HG02970 (cell line): ENCODE data around the gene STK26.
"Not testable (repeated sequence)": the region's sequence is repeated elsewhere in the genome, so short reads cannot be mapped to it uniquely, and the experiment has no call there.

Experiments
- ATAC-seq: cut with Tn5 transposase; IDR thresholded peaks from one replicate; pipeline ENCODE4 v1.9.1; 2021; ENCODE audit warnings: mild to moderate bottlenecking, moderate library complexity, moderate number of reproducible peaks; ENCODE audit not compliant: unreplicated experiment, low FRiP score

STK26 gene

DNA sequence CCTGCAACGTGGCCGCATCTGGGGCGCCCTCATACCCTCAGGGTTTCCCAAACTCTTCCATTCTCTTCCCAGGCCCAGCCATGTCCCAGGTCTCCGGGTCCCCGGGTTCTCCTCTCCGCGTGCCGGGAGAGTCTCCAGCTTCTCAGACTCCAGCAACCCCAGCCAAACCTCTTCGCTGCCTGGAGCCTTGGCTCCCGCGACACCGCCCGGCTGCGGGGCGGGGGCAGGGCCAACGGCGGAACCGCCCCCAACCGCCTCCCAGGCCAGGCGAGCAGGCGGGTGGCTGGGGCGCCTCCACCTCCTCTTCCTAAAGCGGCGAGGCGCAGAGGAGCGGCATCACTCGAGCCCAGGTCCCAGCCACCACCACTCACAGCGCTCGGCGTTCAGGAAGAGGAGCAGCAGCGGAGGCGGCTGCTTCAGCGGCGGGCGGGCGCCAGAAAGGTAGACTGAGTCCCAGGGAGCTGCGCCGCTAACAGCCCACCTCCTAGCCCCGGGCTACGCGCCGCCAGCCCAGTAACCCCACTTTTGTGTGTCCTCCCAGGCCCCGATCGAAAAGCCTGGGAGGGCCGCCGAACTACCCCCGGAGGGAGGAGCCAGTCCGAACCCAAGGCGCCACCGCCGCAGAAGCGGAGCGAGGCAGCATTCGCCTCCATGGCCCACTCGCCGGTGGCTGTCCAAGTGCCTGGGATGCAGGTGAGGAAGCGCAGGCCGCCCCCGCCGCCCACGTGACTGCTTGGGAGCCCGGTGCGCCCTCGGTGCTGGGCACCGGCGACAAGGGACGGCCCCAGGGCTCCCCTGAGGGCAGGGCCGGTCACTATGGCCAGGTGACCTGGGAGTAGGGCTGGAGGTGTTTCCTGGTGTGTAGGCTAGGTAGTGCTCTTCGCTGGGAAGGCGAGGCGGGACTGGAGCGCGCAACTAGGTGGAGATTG, at the start of gene STK26:
TSS of gene STK26 (plus strand) at position 336 of the 929 bp plus-strand sequence. CDS start at position 652, 316 bp downstream.
- peak; percentile 77 for ATAC-seq

DNA sequence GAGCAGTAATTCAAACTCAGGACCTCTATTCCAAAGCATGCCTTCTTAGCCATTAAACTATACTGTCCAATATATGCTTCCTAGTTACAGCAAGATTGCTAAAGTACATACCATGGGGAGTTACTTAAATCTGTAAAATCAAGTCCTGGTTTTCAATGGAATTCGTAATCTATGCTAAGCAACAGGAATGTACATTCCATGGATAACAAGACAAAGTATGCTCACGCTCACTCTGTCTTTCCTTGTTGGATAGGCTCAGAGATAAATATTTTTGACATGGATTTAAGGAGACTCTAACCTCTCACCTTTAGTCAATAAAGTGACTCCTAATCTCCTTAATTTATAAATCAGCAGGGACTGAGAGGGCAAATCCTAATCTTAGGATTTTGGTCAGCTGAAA, 47.3 kb upstream of the STK26 start:
- ATAC-seq: no peak

DNA sequence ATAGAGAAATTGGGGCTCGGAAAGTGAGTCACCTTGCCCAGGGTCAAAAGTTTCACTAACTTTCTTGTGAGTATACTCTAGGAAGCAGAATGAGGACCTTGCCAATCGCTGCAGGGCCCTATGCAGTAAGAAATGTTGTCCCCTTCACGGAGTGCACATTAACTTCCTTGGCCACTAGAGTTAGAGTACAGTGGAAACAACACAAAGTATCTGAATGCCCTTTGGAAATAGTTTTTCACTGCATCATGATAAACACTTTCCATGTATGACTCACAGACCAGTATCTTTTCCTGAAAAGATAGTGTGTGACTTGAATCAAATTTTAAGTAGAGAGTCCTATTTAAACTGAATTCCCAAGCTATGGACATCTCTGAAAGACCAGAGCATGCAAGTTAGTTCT, 45.5 kb upstream of the STK26 start:
- ATAC-seq: no peak

DNA sequence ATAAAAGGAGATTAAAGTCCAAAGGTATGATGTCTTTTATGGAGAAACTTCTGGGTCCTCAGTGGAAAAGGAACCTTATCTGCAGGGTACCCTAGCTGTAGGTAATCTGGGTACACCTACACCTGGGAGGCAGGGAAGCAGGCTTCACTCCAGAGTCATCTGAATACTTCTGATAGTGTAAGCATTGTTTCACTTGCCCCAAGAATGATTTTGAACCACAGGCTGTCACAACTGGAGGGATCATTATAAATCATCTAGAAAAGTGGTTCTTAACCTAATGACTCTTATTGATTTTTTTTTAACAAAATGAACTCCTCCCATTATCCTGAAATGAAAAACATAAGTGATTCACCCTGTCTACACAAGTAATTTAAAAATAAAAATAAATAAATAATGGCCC, 44.0 kb upstream of the STK26 start:
- ATAC-seq: no peak

DNA sequence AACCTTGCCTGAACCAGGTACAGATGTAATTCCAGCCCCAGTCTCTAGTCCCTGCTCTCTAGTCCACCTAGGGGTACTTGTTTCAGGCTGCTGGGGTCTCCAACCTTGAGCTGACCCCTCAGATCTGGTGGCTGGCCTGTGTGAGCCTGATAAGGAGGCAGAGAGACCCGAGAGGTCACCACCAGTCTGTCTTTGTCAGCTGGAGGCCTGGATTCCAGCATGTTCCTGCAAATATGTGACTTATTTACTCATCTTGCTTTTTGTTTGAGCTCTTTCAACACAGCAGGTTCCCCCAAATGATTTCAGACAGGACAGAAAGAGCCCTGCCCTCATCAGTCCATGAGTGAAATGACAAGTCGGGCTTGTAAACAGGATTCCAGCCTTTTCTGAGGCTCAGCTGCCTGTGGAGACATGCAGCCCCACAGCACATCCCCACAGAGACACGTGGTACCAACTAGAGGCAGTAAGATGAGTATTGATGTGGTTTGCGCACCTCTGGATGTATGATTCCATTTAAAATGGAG, 37.5 kb upstream of the STK26 start:
- no peak for ATAC-seq

DNA sequence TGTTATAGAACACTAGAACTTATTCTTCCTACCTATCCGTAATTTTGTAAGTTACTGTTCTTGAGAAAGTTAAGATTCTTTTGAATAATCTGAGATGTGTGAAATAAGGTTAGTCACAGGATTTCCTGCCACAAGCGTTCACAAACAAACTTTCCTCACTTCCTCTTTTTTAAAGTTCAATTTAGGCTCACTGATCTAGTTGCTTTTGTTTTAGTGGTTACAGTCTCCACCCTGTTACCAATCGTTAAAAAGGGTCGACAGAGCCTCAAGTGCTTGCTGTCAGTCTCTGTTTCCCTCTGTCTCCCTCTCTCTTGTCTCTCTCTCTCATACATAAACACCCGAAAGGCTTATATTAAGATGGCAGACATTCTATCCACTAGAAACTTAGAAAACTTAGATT, 35.9 kb upstream of the STK26 start:
- ATAC-seq: peak; percentile 95

DNA sequence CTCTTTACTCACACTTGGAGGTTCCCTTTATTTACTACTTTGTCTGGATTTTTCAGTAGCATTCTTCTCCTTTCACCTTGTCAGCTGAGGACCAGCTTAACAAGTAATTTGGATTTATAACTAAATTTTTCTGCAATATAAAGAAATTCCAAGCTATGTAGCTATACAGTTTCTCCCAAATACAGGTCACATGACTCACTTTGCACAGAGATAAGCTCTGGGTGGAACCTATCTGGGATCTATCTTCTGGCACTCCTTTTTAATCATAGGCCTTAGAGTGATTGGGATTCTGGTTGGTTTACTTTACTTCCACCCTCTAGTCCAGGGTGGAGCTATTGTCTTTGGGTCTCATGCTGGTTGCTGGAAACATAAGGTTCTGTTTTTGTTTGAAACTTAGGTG, 34.9 kb upstream of the STK26 start:
- ATAC-seq: no peak

DNA sequence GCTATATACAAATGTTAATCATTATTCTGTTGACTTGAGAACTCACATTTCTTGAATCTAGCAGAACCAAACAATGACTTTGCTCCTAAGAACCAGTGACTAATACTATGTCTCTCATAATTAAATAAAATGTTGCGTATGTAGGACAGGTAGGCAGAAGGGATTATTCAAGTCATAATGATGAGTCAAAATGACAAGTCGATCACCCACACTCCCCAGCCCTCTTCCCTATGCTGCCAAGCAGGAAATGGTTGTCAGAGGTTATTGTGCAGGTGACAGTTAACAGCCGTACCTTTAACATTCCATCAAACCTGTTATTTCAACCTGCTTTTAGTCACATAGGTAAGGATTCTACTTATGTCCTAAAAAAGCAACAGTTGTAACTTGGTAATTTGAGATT, 22.0 kb upstream of the STK26 start:
- no peak for ATAC-seq

DNA sequence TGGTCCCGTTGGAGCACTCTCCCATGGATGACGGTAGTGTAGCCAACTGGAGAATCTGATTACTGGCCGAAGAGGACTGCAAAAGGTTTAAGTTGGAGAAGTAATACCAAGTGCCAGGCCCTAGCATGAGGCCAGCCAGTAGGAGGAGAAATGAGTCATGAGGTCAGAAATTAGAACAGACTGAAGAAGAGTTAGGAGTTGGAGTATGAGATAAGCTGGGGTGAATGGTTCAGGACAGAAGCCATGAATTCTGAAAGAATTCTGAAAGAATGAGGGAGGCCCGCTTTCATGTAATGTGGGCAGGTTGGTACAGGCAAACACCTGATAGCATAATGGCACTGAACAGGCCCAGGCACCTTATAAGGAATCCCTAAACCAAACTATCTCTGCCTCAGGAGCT, 18.4 kb upstream of the STK26 start:
- no peak for ATAC-seq

DNA sequence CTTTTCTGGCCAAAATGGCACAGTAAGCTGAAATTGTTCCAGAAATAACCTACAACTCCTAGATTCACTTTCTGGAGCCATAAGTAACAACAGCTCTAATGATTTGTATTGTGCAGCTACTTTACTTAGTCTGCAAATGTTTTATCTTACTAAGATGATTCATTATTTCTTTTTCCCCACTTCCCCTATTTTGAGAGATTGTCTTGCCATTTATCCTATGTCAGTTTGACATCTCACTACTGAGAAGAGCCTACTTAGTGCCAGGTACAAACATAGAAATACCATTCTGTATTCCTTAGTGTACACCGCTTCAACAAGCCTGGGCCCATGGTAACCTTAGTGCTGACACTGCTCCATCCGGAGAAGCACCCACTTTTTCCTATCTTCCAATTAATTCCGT, 13.8 kb upstream of the STK26 start:
- ATAC-seq: no peak

DNA sequence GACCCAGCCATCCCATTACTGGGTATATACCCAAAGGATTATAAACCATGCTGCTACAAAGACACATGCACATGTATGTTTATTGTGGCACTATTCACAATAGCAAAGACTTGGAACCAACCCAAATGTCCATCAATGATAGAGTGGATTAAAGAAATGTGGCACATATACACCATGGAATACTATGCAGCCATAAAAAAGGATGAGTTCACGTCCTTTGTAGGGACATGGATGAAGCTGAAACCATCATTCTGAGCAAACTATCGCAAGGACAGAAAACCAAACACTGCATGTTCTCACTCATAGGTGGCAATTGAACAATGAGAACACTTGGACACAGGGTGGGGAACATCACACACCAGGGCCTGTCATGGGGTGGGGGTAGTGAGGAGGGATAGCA, 12.9 kb upstream of the STK26 start:
- not testable (repeated sequence) for ATAC-seq

DNA sequence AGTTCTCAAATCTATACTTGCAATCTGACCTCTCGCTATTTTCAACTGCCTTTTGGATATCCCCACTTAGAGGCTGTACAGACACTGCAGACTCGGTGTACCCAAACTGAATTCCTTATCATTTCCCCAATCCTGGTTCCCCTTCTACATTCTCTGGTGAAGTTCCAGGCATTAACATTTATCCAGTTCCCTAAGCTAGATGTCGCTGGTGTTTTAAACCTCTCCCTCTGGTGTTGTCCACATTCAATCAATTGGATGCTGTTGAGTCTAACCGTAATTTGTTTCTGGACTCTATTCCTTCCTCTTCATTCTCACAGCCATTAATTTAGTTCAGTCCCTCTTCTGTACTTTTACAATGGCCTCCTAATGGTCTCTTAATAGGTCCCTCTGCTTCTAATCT, 7.2 kb upstream of the STK26 start:
- ATAC-seq: no peak

DNA sequence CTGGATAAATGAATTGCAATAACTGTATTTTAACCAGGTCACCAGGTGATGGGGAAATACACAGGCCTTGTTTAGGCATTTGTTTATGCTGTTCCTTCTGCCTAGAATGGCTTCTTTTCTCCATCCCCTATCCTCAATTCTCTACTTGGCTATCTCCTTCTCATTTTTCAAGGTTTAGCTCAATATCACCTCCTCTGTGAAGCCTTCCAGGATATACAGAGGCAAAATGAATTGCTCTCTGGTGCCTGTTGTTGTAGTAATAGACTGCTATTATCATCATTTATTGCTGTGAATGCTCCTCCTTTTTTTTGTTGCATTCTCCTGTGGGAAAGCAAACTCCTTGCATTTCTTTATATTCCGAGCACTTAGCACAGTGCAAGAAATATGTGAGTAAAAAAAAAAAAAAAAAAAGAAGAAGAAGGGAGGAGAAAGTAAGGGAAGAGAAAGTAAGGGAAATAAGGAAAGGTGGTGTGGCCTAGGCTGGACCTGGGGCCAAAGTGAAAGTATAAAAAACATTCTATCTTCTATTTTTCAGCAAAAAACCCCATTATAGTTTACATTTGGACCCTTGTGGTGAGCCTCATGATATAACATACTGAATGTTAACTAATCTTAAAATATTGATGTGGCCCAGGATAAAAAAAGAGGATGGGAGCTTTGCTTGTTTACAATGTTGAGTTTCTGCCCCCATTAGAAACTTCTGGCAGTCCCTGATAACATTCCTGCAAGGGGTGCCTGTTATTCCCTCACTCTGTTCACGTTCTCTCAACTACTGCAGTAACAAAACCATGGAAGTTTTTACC, 6.3 kb upstream of the STK26 start:
- ATAC-seq: no peak

DNA sequence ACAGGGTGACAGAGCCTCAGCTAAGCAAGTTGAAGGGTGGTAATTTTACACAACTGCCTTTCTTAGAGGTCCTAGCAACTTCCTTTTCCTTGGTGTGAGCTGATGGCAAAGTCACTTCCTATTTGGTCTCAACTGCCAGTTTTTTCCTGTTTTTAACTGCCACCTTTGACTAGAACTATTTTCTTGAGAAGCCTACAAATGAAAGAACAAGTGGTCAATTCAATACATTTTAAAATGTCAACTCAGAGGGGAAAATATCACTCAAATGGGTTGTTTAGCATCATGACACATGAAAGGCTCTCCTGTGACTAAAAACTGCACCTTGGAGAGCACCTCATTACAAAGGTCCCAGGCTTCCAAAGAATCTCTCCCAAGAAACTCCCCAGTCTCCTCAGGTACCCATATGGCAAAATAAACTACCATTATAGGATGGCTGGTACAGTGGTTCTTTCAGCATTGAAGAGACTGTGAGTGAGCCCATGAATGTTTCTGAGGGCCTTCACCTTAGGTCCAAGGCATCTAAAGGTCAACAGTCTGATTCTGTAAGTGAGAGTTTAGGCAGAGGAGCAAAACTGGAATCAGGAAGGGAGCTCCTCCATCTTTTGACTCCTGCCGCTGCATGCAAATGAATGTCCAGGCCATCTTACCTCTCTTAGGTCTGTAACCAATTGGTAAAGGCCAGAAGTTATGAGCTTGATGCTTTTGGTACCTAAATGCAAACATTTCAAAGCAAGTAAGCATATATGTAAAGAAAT, 5.5 kb upstream of the STK26 start:
- ATAC-seq: no peak

DNA sequence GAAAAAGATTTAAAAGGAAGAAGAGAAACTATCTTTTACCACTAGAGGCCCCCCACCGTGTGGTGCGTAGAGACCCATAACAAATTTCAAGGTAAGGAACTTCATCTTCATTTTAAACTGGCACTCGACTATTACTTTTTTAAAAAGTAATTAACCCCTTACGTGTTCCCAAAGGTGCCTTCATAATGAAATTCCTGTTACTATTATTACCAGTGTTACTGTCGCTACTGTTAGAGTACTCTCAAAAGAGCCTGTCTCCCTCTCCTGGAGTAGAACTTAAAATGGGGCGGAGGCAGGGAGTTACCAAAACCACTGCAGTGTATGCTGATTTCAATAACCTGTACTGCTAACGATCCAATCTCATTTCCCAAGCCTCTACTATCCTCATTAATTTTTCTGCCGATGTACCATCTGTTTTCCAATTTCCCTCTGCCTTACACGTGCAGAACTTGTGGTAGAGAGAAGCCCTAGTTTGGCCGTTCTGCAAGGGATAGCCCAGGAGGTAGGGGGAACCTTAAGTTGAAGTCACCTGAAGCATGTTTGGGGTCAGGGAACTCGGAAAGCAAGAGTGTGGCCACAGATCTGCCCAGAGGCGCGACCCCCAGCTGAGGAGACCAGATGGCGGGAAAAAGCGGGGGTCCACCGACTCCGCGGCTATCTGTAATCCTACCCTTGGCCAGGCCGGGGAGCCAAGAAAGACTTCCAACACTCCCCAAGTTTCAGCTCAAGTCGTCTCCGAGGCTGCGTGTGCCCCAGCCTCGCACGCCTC, 720 bp upstream of the STK26 start:
- ATAC-seq: peak; percentile 23

DNA sequence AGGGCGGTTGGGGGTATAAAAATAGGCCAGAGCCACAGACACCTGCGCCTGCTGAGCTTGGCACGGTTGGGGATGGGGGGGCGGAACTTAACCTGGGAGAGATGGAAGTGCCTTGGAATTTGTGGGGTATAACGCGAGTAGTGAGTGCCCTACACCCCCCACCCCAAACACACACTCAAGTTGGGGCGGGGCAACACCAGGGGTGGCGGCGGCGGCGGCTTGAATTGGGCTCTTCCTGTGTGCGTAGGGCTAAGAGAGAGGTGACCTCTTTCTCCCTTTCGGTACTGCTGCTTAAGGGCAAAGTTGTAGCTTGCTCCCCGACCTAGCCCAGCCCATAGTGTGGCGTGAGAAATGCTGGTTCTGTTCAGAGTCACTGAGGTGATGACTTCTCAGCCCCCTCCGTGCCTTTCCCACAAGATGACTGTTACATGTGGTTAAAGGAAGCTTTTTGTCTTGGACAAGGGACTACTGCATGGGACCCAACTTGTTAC, 839 bp downstream of the STK26 start:
- peak; percentile 30 for ATAC-seq

DNA sequence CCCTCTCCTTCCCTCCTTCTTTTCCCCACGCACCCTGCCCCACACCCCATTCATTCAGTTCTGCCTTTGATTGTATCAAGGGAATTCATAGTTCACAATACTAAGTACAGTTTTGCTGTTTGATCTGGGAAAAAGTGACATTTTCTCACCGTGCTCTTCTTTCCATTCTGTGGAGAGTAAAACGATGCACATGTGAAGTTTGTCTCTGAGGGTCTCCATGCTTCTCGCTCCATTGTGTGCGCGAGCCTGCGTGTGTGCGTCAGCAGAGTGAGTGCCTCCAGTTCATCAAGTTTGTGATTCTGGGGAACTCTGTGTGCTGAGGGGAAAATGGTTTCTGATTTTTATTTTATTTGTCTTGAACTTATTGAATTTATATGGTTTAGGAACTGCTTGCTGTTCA, 1.9 kb downstream of the STK26 start:
- no peak for ATAC-seq

DNA sequence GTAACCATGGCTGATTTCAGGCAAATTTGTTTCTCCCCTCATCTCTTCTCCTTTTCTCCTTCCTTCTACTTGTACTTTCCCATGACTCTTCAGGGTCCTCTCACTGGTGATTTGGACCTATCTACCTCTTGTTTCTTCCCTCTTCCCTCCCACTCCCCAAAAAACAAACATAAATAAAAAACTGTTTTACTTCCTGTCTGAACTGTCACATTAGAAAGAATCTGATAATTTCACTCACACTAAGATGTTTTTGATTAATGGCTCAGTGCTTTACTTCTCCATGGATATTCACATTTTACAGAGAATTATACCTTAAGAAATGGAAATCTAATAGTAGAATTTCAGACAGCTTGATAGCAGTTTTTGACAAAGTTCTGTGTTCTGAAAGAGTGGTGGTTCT, 7.2 kb downstream of the STK26 start:
- ATAC-seq: no peak

DNA sequence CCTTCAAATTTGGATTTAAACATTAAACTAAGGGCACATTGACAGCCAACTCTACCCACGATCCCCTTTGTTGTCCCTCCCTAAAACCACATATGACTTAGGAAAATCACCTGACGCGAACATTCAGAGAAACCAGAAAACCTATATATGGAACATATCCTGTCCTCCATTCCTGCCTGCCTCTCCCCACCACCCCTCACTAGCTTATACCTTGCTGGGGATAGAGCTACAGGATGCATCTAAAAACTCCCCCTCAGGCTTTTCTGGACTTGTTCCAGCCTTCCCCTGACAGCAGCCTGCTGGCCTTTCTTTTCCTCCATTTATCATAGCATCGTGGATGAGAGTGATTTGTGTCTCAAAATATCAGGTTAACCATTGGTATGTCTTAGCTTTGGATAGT, 8.8 kb downstream of the STK26 start:
- ATAC-seq: no peak

DNA sequence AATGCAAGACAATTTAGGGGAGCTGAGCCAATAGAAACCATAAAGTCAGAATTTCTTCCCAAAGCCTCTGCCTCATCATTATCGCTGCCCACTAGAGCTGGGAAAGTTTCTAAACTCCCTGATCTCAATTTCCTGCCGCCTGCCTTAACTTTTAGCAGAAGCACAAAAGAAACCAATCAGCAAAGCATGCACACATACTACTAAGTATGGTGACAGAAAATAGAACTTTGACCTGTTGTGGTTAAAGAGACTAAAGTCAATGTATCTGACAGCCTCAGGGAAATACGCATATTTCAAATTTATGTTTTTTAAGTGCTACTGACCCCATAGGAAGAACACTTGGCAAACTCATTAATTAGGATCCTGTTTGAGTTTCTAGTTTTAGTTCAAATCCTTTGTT, 10.1 kb downstream of the STK26 start:
- no peak for ATAC-seq
